DMS153 (cell line): ENCODE data around the gene CTNND2.

Experiments used
- DNase-seq: peaks from one replicate; lab custom pipeline; 2025; lab: John Stamatoyannopoulos, UW

The CTNND2 gene

GRCh38 chr5:11760934-11761603, 143.2 kb downstream of the CTNND2 start:
- DNase-seq: no peak

DNA sequence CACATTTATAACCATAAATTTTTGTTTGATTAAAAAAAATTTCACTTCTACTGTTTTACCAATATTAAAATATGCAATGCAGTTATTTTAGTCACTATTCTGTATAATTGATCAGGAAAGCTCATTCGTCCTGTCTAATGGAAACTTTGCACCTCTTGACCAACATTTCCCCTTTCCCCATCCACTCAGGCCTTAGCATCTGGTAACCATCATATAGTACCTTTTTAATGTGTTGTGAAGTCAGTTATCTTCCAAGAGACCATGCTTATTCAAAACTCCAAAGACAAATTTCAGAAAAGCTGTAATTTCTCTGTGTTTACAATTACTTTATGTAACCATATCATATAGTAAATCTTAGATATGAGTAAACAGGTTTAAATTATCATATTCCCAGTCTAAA, 145.9 kb downstream of the CTNND2 start:
- no peak for DNase-seq

- DNase-seq: no peak
These were observed 146.6 kb downstream of the CTNND2 start for GRCh38 chr5:11757661-11758060.

DNA sequence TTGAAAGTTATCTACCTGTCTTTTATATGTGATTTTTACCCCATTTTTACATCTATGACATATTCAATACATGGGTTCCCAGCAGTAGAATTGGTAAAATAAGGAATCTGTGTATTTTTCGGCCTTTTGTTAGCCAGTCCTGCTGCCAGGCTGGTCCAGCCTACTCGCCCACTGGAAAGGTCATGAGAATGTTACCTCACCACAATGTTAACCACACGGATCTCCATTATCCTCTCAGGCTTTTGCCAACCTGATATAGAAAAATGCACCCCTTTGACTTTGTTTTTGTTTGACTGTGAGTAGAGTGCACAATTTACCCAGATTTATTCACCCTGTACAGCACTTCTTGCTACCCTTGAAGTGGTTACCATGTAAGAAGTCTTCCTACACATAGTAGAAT, 167.2 kb downstream of the CTNND2 start:
- no peak for DNase-seq

DNA sequence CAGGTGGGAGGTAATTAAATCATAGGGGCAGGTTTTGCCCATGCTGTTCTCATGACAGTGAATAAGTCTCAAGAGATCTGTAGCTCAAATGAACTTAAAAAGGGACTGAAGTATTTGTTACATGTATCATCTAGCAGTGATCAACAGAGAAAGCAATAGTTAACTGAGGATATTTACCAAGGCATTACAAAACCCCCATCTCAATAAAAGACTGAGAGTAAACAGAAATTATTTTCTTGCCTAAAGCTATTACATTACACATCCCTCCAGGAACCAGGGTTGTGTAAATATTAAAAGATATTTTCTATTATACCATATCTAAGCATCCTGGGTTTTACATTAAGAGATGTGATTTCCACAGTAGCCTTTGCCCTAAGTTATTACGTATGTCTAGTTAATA, 169.9 kb downstream of the CTNND2 start:
- DNase-seq: no peak

DNA sequence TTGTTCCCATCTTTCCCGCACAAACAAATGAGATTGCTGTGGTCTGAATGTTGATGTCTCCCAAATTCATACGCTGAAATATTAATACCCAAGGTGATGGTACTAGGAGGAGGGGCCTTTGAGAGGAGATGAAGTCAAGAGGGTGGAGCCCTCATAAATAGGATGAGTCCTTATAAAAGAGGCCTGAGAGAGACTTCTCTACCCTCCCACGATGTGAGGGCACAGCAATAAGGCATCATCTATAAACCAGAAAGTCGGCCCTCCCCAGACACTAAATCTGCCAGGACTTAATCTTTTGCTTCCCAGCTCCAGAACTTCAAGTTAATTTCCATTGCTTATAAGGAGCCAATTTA, 170.4 kb downstream of the CTNND2 start:
- no peak for DNase-seq

DNA sequence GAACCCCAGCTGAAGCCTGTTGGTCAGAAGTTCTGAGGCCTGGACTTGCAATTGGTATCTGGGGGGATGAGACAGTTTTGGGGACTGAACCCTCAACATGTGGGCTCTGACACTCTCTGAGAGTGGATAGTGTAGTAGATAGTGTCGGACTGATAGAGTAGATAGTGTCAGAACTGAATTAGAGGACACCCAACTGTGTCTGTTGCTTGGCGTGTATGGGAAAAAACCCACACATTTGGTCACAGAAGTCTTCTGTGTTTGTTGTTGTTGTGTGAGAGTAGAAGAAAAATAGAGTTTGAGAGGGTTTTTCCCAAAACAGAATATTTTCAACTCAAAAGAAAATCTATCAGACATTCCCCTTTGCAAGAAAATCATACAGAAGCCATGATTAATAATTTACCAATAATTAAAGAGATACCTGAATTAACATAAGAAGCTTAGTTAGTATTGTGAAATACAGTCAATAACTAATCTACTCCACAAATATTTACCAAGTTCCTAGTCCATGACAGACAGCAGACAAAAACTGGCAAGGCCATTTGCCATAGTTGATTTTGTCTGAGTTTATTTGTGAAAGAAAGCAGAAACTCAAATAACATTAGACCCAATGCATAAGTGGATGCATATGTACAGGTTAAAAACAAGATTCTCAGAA, 170.9 kb downstream of the CTNND2 start:
- no peak for DNase-seq

GRCh38 chr5:11724940-11725339, 179.3 kb downstream of the CTNND2 start:
- DNase-seq: no peak

GRCh38 chr5:11719888-11720481, 184.3 kb downstream of the CTNND2 start:
- peak; percentile 30 for DNase-seq

DNA sequence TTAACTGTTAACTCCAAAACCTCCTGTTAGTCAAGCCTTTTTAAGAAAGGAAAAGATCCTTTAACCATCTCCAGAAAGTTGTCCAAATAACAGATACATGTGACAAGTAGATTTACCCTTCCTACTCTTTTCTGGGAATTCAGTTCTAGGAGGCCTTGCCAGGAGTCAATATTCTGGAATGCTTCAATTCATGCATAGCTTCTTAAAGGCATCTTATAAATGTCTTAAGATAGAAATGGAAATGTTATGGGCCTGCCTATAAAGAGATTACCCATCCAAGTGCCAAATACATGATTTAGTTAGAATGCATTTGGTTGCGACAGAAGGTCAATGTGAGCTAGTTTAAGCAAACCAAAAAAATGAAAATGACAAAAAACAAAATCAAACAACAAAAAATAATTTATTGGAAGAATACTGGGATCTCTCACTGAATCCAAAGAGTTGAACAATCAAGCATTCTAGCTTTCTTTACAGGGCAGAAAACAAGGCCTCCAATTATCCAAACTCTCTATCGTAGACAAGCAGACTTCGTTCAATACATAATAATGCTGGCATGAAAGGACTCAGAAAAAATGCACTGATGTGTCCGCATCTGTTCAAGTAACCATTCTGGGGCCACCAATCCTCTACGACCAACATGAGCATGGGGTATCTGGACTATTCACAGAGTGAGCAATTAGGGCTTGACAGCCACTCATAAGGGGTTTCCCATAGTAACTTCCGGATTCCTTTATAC, 188.6 kb downstream of the CTNND2 start:
- no peak for DNase-seq

DNA sequence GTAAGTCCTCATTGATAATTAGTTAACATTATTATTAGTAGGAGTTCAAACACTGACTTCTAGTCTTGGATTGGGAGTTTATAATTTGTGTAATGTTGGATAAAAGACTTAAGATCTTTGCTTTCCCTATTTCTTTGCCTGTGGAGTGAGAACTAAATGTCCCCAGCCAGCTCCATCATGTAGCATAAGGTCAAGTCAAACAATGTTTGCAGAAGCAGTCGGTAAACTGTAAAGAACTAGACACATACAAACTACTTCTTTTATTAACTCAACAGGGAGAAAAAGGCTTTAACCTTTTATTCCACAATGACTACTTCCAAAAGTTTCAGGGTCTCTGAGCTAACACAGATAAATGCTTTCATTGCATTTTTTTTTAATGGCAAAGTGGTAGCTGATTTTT, 192.3 kb downstream of the CTNND2 start:
- DNase-seq: no peak

- DNase-seq: no peak
These were observed 195.2 kb downstream of the CTNND2 start for GRCh38 chr5:11709021-11709420.

DNA sequence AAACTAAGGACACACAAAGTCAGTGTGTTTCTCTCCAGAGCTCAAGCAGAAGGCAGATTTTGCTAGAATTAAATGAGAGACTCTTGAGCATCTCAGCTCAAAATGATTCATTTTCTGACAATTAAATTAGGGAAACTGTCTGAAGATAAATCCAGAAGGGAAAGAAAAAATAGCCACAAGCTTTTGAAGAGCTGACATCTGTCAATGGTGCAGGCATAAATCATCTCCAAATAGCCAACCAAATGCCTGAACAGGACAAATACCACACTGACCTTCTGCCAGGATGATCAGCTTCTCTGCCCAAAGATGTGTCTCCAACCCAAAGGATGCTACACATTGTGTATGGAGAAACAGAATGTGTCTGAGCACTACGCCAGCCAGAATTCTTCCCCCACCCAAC, 199.3 kb downstream of the CTNND2 start:
- no peak for DNase-seq

DNA sequence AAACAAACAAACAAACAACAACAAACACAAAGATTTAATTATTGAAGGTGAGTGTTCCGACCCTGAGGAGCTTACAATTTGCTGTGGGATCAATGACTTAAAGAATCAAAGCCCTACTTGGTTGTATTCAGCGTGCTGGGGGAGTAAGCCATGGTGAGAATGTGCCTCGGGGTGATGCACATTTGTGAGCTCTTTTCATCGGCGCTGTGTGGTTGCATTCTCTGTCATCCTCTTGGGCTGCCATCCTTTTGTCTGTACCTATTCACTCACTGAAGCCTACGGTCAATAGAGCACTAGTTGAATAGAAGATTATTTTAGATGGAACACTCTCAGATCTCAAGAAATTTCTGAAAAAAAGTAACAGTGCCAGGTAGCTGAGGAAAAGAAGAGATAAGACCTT, 203.9 kb downstream of the CTNND2 start:
- DNase-seq: no peak

- DNase-seq: no peak
These were observed 211.6 kb downstream of the CTNND2 start for GRCh38 chr5:11692636-11693035.

- DNase-seq: no peak
These were observed 216.7 kb downstream of the CTNND2 start for GRCh38 chr5:11687498-11687897.

DNA sequence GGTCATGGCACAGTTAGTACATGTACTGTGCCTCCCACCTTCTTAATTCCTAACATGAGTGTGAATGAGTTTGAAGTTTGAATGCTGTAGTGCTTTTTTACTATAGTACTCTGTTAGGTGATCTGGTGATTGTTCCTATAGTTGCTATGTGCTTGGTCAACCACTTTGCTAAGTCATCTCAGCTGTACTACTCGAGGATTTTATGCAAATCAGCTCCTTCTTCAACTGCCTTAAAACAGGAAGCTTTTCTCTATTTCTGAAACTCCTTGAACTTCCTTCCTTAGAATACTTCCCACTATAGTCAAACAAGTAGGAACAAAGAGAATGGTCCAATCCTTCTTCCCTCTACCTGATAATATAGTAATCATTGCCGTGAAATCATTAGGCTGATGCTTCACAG, 219.6 kb downstream of the CTNND2 start:
- no peak for DNase-seq

DNA sequence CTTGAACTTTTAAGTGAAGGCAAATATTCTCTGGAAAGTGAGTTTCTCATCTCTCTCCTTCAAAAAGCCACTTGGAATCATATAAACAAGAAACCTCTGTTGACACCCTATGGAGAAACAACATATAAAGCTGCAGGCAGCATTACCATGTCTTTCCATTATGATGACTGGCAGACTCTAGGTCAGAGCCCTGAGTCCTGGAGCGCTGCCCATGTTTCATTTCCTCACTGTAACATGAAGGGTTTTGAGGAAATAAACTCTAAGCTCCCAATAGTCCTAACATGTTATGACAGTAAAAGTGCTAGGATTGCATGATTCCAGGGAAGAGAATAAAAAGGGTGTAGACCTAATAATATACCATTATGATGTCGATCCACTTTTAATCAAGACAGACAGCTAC, 220.6 kb downstream of the CTNND2 start:
- DNase-seq: no peak

- DNase-seq: no peak
These were observed 222.4 kb downstream of the CTNND2 start for GRCh38 chr5:11681796-11682195.

- DNase-seq: no peak
These were observed 224.6 kb downstream of the CTNND2 start for GRCh38 chr5:11679676-11680075.

- no peak for DNase-seq
These were observed 229.1 kb downstream of the CTNND2 start for GRCh38 chr5:11675184-11675583.

- DNase-seq: no peak
These were observed 231.7 kb downstream of the CTNND2 start for GRCh38 chr5:11672385-11673085.
